B cell (primary cell): Measurements from ENCODE around the gene HOXA4. TPM values are rescaled to one million over a fixed set of nuclear protein-coding genes. Genes with fewer than 3 reads are reported as not detected.

Experiments used
- ATAC-seq: fragments of 200-7000 bp; cut with Tn5 transposase; one replicate; pipeline ENCODE4 v1.10.0; 2021; ENCODE audit warnings: low read depth, mild to moderate bottlenecking, moderate number of reproducible peaks, moderate library complexity
- CTCF ChIA-PET: fragments of 350-600 bp; sonication (Branson Sonifier 250); formaldehyde crosslinking; loops from one replicate; lab custom pipeline; 2021; ENCODE audit warnings: antibody characterized with exemption, inconsistent platforms; lab: Charles Lee
- POLR2A ChIA-PET: fragments of 350-600 bp; sonication (Branson Sonifier 250); formaldehyde crosslinking; loops from one replicate; lab custom pipeline; 2021; ENCODE audit warnings: antibody characterized with exemption; lab: Charles Lee
- DNase-seq: peaks from one replicate; pipeline ENCODE4 v3.0.0; 2013
- H2AFZ ChIP-seq: 2 replicates; pipeline ENCODE4 v1.6.1; 2012; ENCODE audit warnings: mild to moderate bottlenecking, low read depth, low read length; ENCODE audit not compliant: insufficient read depth, poor library complexity, severe bottlenecking
- H3K27ac ChIP-seq, 2 donors: 1 replicate in 1 of 2; 2 replicates in 1 of 2; pipeline ENCODE4 v1.5.1; 2012 to 2013; ENCODE audit warnings: low read length in 2 of 2, mild to moderate bottlenecking in 2 of 2, moderate library complexity in 1 of 2
- H3K27me3 ChIP-seq, 4 experiments: fragments of 200-600 bp in 1 of 4; sonication (generic) in 1 of 4; replicated peaks in 1 of 4; 1 replicate in 2 of 4; 2 replicates in 2 of 4; pipeline versions ENCODE4 v1.6.1 to v1.7.0; 2013 to 2016; ENCODE audit warnings: low read length in 3 of 4, mild to moderate bottlenecking in 2 of 4, mixed read lengths in 1 of 4, moderate library complexity in 1 of 4; ENCODE audit not compliant: insufficient read depth in 4 of 4, control insufficient read depth in 3 of 4; ENCODE audit errors: control extremely low read depth in 1 of 4
- H3K36me3 ChIP-seq, 2 experiments: replicated peaks in 1 of 2; 1 replicate in 1 of 2; 2 replicates in 1 of 2; pipeline versions ENCODE4 v1.6.1 to v1.7.1; 2013; ENCODE audit warnings: low read length in 1 of 2; ENCODE audit not compliant: insufficient read depth in 2 of 2, control insufficient read depth in 1 of 2; ENCODE audit errors: control extremely low read depth in 1 of 2, extremely low read depth in 1 of 2
- H3K4me1 ChIP-seq, 2 donors: fragments of 200-600 bp in 1 of 2; sonication (generic) in 1 of 2; 1 replicate in 1 of 2; 2 replicates in 1 of 2; pipeline versions ENCODE4 v1.5.1 to v1.6.1; 2013 to 2017; ENCODE audit warnings: low read length in 2 of 2; ENCODE audit not compliant: control insufficient read depth in 2 of 2, insufficient read depth in 2 of 2
- H3K4me2 ChIP-seq: replicated peaks from 2 replicates; pipeline ENCODE3; 2012; ENCODE audit warnings: mild to moderate bottlenecking, low read depth, low read length; ENCODE audit not compliant: poor library complexity, severe bottlenecking
- H3K4me3 ChIP-seq, 5 experiments: fragments of 200-600 bp in 1 of 5; sonication (generic) in 1 of 5; 1 replicate in 3 of 5; 2 replicates in 2 of 5; pipeline versions ENCODE4 v1.5.1 to v1.7.0; 2011 to 2016; ENCODE audit warnings: low read length in 4 of 5, mild to moderate bottlenecking in 4 of 5, low read depth in 2 of 5, control low read depth in 1 of 5, moderate library complexity in 1 of 5; ENCODE audit not compliant: insufficient read depth in 1 of 5; ENCODE audit errors: control extremely low read depth in 1 of 5, extremely low read depth in 1 of 5
- H3K79me2 ChIP-seq: fragments of 200-600 bp; sonication (generic); one replicate; pipeline ENCODE4 v1.6.0; 2016; ENCODE audit warnings: low read length; ENCODE audit not compliant: control insufficient read depth, insufficient read depth
- H3K9ac ChIP-seq: fragments of 200-600 bp; sonication (generic); 2 replicates; pipeline ENCODE4 v1.6.1; 2017; ENCODE audit warnings: mild to moderate bottlenecking, low read length, moderate library complexity
- H3K9me3 ChIP-seq, 3 donors: one replicate each; pipeline versions ENCODE4 v1.6.1 to v1.7.1; 2013; ENCODE audit warnings: low read length in 2 of 3; ENCODE audit not compliant: control insufficient read depth in 2 of 3, insufficient read depth in 1 of 3; ENCODE audit errors: control extremely low read depth in 1 of 3
- H4K20me1 ChIP-seq: 2 replicates; pipeline ENCODE4 v1.6.0; 2012; ENCODE audit warnings: mild to moderate bottlenecking, low read length; ENCODE audit not compliant: insufficient read depth, control insufficient read depth, poor library complexity, severe bottlenecking
- H3K27ac Mint-ChIP-seq: one replicate; pipeline ENCODE4 v1.8.0; 2021; ENCODE audit warnings: mixed read lengths
- H3K27me3 Mint-ChIP-seq: one replicate; pipeline ENCODE4 v1.8.0; 2021; ENCODE audit warnings: mixed read lengths
- H3K4me1 Mint-ChIP-seq: one replicate; pipeline ENCODE4 v1.8.0; 2021; ENCODE audit warnings: mixed read lengths
- H3K4me3 Mint-ChIP-seq: one replicate; pipeline ENCODE4 v1.8.0; 2021; ENCODE audit warnings: mixed read lengths
- H3K9me3 Mint-ChIP-seq: one replicate; pipeline ENCODE4 v1.8.0; 2022; ENCODE audit warnings: mixed read lengths; ENCODE audit not compliant: insufficient read depth
- CTCF ChIP-seq: fragments of 200-600 bp; IDR thresholded peaks from one replicate; pipeline ENCODE4 v1.8.0; 2022; ENCODE audit warnings: antibody characterized with exemption, mild to moderate bottlenecking
- EZH2 ChIP-seq: IDR thresholded peaks from 2 replicates; pipeline ENCODE4 v1.6.1; 2012; ENCODE audit warnings: borderline replicate concordance, low read depth, mild to moderate bottlenecking, moderate library complexity, low read length; ENCODE audit not compliant: insufficient read depth, poor library complexity, severe bottlenecking
- WGBS: methylation state at CpG from one replicate; pipeline ENCODE4 v1.1.5; 2013; ENCODE audit warnings: missing lambda C conversion rate; ENCODE audit not compliant: insufficient coverage; 5-methylcytosine and 5-hydroxymethylcytosine counted together
- intact Hi-C: fragments of 100-400 bp; cut with micrococcal nuclease; formaldehyde crosslinking; loops from one replicate; pipeline ENCODE4 v1.10.0; 2022
- polyA plus RNA-seq: library from polyadenylated mRNA; depleted of rRNA; stranded (reverse); fragments of >200 nt; gene quantifications from 2 replicates; pipeline ENCODE4 v1.2.3, GENCODE V29; 2012
- total RNA-seq, 2 donors: library from RNA; stranded (reverse); fragments of 120-200 nt in 1 of 2; gene quantifications; 1 replicate in 1 of 2; 2 replicates in 1 of 2; pipeline versions ENCODE4 v1.2.3 to v1.2.4, GENCODE V29; 2013 to 2022

Gene HOXA4
- total and polyA plus RNA-seq, 2 donors (not counting 1 experiment from before 2014, with no cell fraction given): 0.30 TPM; not detected in 1

- WGBS: 98% methylated on average over 18 of the region's 26 CpGs
- ATAC-seq (no peak), DNase-seq (no peak)
- H3K4me3 Mint-ChIP-seq: no peak overlapping the region
- no peaks in the 10 kb centered on the region for H3K4me1 Mint-ChIP-seq
- Histone ChIP-seq H3K36me3 (no peaks in the 10 kb centered on the region), H3K4me2 (no peak overlapping the region), H4K20me1 (no peaks in the 10 kb centered on the region), H3K9me3 (peaks cover 0 to 3% (median 0%) of the 10 kb centered on the region in 3 donors), H3K27ac (no peak overlapping the region), H3K79me2 (no peaks in the 10 kb centered on the region), H3K4me3 (no peak overlapping the region), H3K27me3 (peaks cover 0 to 4% (median 2%) of the 10 kb centered on the region in 4 experiments), H3K4me1 (no peaks in the 10 kb centered on the region), H3K9ac (no peak overlapping the region), H2AFZ (no peak overlapping the region)
- no peak overlapping the region for H3K27ac Mint-ChIP-seq
- peaks cover 35% of the 10 kb centered on the region for H3K27me3 Mint-ChIP-seq
- no peaks in the 10 kb centered on the region for H3K9me3 Mint-ChIP-seq
- CTCF ChIA-PET: no interaction called here
- POLR2A ChIA-PET: no interaction called here
- TF ChIP-seq EZH2: no peak
- TF ChIP-seq CTCF: no peak
- intact Hi-C loops: no loop called here
Measured at GRCh38 chr7:27123477-27124053, 7.0 kb downstream of the HOXA4 start.

GRCh38 chr7:27123007-27123476 lies 7.5 kb downstream of the HOXA4 start:
- H3K27me3 ChIP-seq: peaks cover 0 to 3% (median under 1%) of the 10 kb centered on the region in 4 experiments
- no peaks in the 10 kb centered on the region for H3K79me2 ChIP-seq
- peaks cover 0 to 3% (median 0%) of the 10 kb centered on the region in 3 donors for H3K9me3 ChIP-seq
- no peak overlapping the region for H3K27ac Mint-ChIP-seq
- intact Hi-C loops: no loop called here
- DNase-seq: no peak
- POLR2A ChIA-PET: no interaction called here
- 96% methylated on average over 12 of the region's 14 CpGs for WGBS
- H4K20me1 ChIP-seq: no peaks in the 10 kb centered on the region
- CTCF ChIA-PET: no interaction called here
- TF ChIP-seq EZH2 (no peak), CTCF (no peak)
- no peaks in the 10 kb centered on the region for H3K4me1 ChIP-seq
- H3K27ac ChIP-seq: no peak overlapping the region
- H3K36me3 ChIP-seq: no peaks in the 10 kb centered on the region
- H3K9me3 Mint-ChIP-seq: no peaks in the 10 kb centered on the region
- no peaks in the 10 kb centered on the region for H3K4me1 Mint-ChIP-seq
- H3K4me3 Mint-ChIP-seq: no peak overlapping the region
- H3K9ac ChIP-seq: no peak overlapping the region
- H3K27me3 Mint-ChIP-seq: peaks cover 36% of the 10 kb centered on the region
- H3K4me3 ChIP-seq: no peak overlapping the region
- no peak for ATAC-seq
- H2AFZ ChIP-seq: no peak overlapping the region
- no peak overlapping the region for H3K4me2 ChIP-seq
